Ammon's horn (tissue), 1 donor: ENCODE results near the gene GTPBP1.

Experiments
- DNase-seq: peaks from one replicate; pipeline ENCODE4 v3.0.0-alpha.2; 2016; ENCODE audit warnings: low spot score

GTPBP1 gene

DNA sequence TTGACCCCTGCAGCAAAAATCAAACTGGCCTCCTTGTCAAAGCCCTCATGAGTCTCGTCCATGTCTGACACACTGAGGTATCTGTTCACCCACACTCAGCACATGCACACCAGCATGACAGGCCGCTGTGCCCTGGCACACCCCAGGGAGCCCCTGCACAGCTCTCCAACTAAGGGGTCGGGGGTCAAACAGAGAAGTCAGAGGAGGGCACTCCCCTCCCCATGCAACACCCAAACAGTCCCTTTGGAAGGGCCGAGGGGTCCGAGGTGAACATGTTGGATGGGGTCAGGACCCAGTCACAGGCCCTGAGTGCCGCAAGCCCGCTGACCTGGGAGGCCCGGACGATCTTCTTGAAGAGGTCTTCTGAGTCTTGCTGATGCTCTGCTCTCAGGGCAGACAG is 35.4 kb downstream of the GTPBP1 start:
- DNase-seq = no peak

DNA sequence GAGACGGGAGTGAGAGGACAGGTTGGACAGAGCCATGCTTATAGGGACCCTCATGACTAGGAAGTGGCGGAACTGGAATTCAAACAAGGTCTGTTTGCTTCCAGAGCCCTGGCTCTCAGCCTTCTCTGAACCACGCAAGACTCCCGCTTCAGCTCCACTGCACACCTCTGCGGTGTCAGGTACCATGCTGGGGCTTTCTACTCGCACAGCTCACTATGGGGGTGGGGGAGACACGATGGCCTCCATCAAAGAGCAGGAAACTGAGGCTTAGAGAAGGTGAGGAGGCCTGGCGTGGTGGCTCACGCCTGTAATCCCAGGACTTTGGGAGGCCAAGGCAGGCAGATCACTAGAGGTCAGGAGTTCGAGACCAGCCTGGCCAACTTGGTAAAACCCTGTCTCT is 35.8 kb downstream of the GTPBP1 start:
- DNase-seq = no peak

DNA sequence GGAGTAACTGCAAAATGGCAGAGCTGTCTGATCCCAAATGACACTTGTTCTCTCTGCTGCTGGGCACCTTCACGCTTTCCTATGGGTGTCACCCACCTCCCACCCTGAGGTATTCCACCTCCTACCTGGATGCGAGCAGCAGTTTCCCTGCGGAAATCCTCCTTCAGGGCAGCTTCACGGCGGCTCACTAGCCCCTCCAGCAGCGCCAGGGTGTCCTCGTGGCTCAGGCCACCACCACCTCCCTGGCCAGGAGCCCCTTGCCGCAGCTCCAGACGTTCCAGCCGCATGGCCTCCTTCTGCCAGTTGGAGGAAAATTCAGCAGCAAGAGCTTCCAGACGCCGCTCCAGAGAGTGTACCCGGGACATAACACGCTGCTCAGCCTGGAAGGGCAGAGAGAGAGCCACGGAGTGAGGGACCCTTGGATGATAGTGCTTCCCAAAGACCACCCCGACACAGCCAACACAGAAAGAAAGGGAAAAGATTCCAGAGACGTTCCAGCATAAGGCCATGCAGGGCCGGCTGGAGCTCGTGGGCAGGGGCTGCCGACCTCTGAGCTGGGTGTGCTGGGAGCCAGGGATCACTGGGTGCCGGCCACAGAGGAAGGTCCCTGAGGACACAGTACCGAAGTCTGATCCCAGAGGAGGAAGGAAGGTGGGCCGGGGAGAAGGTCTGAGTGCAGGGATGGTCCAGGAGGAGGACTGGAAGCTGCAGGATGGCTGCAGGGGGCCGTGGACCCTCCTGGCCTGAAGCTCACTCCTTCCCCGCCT is 36.6 kb downstream of the GTPBP1 start:
- DNase-seq = no peak

DNA sequence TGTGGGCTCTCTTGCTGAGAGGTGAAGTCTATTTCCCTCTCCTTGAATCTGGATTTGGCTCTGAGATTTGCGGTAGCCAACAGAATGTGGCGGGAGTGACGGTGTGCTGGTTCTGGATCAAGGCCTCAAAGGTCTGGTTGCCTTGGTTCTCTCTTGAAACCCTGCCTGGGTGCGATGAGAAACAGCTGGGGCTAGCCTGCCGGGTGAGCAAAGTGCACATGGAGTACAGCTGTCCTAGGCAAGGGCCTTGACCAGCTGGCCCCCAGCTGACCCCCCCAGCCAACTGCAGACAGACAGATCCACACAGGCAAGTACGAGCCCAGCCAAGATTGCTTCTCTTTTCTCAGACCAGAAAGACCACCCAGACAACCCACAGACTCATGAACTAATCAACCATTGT is 39.2 kb downstream of the GTPBP1 start:
- DNase-seq = no peak

DNA sequence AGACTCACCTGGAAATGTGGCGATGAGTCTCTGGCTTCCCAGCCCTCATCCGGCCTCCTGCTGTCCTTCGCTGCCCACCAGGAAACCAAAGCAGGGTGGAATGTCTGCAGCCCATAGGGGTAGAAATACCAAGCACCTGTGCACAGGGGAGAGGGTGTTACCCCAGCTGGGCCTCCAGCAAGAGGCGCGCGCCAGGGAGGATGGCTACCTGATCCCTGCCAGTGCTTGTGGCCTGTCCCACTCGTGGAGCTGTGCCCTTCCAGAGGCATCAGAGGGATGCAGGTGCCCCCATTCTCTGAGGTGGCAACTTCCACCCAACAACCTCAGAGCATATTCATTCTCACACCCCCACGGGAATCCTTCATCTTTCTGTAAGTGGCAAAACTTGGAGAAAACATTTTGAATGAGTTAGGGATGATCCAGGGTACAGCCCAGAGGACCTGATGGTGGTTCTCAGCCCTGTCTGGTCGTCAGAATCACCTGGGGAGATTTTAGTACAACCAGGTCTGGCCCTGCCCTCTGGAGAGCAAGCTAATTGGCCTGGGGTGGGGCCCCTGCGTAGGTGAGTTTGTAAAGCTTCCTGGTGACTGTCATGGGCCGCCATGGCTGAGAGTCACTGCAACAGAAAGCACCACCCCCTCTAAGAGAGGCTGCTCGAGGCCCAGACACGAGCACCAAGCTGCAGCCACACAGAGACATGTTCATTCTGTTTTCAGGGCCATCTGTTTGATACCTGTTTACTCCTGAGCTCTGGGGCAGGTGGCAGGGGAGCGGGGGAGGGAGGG is 40.1 kb downstream of the GTPBP1 start:
- DNase-seq = no peak

DNA sequence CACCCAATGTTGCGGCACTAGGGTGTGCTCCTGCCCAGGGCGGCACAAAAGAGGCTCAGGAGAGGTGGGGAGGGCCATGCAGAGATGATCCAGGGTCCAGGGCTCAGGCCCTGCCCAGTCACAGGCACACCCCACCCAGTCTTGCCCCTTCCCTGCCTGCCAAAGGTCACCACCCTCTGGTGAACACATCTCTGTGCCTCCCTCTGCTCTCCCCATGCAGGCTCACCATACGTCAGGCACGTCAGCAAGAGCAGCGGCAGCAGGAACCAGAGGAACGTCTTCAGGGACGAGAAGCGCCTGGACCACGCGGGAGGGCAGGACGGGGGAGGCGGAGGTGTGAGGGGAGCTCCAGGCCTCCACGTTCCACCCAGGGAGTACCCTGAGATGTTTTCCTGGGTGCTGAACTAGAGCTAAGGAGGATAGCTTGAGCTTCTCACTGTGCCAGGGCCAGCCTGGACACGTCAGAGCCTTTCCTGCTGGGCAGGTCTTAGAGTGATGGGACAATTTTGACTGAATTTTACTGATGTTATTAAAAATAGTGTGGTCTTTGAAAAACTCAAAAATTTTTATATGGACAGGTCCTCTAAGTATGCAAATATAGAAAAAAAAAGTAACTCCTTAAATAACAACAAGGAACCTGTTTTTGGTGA is 42.9 kb downstream of the GTPBP1 start:
- no peak for DNase-seq

DNA sequence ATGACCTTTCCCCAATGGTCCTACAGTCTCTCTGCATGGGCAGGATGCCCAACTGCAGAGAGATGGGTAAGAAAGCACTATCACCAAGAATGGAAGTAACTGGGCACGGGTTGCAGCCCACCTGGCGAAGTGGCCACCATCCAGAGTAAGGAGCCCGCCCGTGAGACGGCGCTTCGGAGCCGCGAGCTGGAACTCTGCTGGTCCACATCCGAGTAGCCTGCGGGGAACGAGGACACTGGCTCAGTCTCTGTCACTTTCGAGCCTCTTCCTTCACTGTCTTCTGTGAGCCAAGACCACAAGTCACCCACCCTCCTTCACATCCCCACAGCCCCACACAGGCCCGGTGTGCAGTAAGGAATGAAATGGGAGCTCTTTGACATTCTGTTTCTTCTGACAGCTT is 44.4 kb downstream of the GTPBP1 start:
- no peak for DNase-seq

DNA sequence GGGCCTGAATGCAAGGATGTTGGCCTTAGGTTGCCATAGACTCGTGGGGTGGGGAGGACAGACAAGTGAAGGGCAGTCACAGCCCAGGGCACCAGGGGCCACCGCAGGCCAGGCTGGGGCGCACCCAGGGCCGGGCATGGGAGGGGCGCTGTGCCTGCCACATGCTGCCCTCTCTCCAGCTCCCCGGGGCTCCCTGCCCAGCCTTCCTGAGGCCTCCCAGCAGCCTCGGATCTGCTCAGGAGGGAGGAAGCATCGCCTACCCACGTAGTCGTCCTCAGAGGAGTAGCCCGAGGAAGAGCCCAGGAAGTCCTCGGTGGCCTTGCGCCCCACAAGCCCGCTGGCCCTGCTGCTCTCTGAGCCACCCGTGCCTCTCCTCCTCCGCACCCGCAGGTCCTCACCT is 44.9 kb downstream of the GTPBP1 start:
- DNase-seq = no peak

DNA sequence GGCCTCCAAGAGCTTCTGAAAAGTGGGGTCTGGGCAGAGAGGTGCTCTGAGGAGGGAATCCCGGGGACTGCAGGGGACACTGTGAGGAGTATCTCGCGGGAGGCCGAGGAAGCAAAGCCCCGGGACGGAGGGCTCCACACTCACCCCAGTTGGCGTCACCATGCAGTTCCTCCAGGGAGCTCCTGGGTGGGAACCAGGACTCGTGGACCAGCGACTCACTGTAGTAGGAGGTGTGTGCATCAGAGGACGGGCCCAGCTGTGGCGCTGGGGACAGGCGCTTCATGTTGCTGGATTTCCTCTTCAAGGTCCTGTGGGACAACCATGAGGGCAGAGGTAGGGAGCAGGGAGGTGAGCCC is 45.3 kb downstream of the GTPBP1 start:
- no peak for DNase-seq

DNA sequence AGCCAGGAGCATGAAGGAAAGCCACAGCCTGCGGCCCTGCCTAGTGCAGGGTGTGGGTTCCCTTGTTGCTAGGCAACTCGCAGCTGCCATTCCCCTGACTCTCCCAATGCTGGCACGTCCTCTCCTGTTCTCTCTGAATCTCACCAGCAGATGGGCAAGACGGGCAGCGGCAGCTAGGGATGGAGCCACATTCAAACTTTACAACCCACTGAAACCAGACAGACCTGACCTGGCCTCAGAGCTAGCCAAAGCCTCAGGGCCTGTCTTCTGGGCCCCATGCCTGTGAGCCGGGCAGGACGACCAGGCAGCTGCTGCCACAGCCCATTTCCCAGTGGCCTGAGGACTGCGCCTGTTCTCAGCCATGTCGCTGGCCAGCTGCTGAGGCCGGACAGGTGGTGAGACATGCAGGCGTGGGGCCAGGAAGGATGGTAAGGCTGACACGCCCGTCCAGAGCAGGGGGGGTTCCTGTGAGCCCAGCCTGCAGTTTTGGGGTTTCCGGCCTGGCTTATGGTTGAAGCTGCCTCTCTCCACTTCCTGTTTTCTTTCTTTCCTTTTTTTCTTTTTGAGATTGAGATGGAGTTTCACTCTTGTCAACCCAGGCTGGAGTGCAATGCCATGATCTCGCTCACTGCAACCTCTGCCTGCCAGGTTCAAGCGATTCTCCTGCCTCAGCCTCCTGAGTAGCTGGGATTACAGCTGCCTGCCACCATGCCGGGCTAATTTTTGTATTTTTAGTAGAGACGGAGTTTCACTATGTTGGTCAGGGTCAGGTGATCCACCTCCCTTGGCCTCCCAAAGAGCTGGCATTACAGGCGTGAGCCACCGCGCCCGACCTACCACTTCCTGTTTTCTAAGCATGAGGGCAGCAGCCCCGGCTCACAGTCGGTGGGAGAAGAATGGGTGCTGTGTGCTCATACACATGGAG is 45.9 kb downstream of the GTPBP1 start:
- peak; percentile 73 for DNase-seq

DNA sequence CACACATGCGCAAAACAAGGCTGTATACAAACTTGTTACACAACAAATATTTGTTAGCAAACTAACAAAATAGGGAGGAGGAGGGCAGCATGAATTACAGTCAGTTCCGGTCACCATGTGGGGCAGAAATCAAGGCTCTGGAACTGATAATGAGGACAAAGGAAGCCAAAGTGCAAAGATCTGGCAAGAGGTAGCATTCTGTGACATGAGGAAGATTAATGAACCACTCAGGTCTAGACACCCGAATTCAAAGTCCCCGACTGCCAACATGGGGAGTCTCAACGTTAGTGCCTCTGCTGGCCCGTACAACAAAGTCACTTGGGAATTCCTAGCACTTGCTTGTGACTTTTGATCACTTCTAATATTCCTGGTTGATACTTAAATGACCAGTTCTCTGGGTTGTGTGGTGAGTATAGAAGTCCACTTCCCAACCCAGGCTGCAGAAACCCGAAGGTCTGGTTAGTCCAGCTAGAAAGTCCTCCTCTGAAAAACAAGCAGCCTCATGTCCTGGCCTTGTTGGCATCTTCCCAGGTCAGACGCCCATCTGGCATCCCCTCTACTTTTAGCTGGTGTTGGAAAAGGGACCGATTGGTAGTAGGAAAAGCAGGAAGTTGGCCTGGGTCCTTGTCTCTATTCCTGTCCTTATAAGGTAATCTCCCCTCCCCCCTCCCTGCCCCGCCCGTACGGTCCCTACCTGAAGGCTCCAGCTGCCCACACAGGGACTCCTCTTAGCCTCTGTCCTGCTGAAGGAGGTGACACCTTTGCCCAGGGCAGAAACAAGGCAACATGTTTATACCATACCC is 48.4 kb downstream of the GTPBP1 start:
- DNase-seq = peak; percentile 74

DNA sequence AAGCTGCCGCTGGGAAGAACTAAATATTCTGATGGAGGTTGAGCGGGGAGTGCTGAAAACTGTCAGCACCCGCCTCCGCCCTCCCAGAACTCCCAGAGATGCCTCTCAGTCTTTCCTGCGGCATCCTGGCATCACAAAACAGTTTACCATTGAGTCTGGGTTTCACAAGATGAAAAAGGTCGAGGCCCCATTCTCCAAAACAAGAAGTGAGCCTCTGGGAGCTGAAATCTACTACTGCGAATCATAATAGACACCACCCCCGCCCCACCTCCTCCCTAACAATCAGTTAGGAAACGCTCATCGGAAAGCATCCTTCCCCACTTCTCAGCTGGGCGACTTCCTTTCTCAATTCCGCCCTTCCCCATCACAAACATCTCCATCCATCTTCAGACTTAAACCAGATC is 49.0 kb downstream of the GTPBP1 start:
- no peak for DNase-seq

DNA sequence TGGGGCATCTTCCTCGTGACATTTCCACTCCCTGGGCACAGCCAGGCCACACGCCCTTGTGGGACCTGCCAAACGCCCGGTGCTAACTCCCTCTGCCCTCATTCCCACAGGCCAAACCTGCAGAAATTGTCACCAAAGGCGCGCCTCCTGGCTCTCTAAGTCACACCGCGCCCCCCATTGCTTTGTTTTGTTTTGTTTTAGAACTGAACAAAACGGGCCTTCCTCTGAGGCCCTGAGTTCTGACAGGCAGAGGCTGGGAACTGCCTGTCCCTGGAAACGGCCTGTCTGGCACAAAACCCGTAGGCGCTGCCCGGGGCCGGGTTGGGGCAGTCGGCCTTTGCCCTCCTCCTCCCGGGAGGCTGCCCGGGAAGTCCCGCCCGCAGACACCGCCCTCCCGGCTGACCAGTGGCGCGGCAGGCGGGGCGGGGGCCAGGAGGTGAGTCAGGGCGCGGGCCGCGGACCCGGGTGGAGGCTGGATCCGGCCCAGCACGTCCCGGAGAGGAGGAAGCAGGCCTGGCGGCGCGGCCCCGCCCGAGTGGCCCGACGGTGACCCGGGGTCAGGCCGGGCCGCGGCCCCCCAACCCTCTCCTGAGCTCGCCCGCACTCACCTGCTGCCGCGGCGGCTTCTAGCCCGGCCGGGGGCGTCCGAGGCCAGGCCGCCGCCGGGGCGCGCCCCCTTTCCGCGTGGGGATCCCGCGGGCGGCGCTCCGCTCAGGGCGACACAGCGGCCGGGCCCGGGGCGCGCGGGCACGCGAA is 49.6 kb downstream of the GTPBP1 start:
- peak; percentile 86 for DNase-seq

DNA sequence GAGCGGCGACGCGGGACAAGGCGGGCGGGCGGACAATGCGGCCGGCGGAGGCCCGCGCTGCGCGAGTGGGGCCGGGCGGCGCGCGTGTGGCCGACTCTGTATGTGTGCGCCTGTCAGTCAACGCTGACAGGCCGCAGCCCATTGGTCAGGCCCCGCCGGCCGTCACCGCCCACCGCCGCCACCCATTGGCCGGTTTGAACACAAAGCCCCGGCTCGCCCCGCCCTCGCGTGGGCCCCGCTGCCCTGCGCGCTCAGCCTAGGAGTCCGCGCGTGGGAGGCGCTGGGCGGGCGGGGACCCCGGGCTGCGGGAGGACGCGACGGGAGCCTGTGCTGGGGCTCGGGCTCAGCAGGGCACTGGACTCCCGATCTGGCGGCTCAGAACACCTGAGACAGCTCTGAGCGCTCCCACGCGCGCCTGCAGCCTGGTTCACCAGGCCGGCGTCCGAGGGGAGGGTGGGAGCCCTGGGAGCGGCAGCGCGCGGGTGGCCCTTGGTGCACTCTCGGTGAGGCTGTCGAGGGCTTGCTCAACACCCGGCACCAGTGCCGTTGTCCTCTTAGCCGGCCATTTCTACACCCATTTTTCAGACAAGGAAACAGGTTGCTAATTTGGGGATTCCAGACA is 50.3 kb downstream of the GTPBP1 start, which contains the start of gene SUN2:
Gene SUN2, minus strand, starts transcription at position 88 of the 622 bp plus-strand sequence. CDS start 3,370 bp downstream, outside the sequence.
- peak; percentile 98 for DNase-seq

DNA sequence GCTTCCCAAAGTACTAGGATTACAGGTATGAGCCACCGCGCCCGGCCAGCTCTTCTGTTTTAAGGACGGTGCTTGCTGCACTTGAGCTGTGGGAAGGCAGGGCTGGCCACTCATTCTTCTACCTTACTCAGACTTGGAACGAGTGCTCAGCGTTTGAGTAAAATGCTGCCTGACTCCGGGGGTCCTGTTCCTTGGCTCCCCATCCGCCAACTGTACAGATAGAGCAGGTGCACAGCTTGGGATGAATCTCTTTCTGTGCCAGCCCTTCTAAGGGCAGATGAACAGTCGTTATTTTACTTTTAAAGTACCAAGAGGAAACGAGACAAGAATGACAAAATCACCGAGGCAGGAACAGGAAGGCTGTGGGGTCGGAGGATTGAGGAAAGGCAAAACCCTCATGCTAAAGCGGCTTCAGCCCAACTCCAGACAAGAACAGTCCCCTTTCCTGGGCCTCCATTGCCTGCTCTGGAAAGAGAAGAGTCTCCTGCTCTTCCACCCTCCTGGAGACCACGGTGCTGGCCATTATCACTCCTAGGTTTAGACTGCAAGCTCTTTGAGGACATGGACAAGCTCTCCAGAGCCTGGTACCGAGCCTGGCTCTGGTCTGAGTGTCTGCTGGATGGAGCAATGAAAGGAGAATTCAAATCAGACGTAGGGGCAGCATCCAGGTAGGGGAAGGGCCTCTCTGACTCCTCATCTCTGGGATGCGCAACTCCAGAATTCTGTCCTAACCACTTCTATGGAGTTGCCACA is 51.1 kb downstream of the GTPBP1 start:
- DNase-seq = peak; percentile 40

DNA sequence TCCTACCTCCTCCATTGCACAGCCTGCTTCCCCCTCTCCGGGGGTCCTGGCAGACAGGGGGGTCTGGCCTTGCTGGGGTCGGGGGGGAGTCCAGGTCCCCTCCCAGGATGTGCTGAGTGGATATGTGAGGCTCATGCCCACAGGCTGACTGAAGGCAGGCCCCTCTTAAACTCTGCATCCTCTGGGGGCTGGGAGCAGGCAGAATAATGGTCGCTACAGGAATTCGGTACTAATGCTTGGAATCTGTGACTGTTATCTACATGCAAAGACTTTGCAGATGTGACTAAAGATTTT is 51.7 kb downstream of the GTPBP1 start:
- no peak for DNase-seq

DNA sequence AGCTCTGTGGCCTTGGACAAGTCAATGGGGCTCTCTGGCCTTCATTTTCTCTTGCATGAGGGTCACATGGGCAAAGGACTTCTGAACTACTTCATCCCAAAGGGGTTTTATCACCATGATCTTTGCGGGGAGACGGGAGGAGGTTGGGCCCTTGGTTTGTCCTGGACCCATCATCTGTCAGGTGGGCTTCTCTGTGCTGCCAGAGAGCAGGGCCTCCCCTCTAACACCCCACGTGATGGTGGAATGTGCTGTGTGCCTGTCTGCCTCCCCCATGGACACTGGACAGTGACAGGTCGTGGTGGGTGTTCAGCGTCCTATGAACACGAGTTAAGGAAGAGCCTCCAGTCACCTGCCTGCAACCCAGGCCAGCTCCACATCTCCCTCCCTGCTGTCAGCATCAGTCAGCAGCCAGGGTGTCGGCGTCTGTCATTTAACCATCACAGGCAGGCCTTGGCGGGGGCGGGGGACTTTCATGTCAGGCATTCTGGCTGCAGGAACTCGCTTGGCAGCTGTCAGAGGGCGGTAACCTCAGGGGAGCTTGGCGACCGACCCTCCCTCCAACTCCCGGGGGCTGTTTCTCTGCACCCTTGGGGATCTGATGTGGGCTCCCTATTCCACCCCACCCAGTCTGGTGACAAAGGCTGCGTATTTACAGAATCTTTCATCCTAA is 52.7 kb downstream of the GTPBP1 start:
- no peak for DNase-seq

DNA sequence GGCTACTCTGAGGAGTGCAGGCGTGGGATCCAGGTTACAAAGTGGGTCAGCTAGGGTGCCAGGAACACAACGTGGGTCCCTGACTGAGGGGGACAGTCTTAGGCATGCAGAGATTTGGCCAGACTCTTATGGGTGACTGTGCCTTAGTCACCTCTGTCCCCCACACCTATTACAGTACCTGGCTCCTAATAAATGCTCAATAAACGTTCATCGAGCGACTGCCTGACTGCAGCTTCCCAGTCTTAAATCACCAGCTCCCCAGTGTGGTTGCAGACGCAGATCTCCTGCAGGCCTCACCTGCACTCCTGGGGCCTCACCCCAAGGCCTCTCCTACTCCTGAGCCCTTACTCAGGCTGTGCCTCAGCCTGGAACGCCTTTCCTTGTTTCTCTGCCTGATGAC is 53.3 kb downstream of the GTPBP1 start:
- DNase-seq = no peak
